HG02981 (cell line): Measurements from ENCODE around the gene MTCL1.

ENCODE experiments used
- ATAC-seq: cut with Tn5 transposase; IDR thresholded peaks from one replicate; pipeline ENCODE4 v1.9.1; 2021; ENCODE audit warnings: mild to moderate bottlenecking, moderate library complexity; ENCODE audit not compliant: unreplicated experiment

Gene MTCL1

DNA sequence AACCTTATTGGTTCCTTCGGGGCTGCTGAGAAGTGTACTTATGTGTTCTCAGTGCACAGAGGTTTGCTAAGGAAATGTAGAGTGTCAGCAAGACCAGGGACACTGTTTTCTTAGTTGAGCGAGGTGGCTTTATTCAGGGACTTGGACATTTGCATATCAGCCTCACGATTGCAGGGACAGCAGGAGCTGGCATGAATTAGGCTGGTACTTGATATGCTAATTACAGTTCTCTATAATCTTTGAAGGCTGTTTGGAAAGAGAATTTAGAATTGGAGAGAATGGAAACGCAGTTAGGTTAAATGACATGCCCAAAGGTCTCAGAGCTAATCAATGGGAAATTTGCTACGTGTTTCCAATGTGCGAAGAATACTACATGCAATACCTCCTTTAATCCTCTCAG, 18.7 kb upstream of the MTCL1 start:
- no peak for ATAC-seq

DNA sequence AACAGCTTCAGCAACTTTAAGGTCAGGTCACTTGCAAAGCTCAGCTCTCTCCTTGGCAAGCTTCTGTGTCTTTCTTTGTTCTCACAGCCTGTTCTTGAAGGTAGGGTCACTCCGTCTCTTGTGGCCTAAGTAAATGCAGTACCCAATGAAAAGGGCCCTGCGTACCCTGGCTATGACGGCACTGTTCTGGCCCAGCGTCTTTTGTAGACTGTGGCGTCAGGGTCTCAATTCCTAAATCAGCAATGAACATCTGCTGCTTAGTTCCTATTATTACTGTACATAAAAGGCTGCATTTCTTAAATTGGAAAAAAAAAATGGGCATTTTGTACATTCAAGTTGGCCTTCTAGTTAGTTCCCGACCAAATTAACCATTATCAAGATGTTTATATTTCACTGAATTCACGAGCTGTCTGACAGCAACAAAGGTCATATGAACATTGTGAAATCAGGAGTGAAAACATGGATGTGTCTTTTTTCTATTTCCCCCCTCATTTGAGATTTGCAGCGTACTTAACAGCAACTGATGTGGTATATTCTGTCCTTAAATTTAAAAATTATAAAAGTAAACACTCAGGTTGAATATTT, 17.0 kb upstream of the MTCL1 start:
- no peak for ATAC-seq

DNA sequence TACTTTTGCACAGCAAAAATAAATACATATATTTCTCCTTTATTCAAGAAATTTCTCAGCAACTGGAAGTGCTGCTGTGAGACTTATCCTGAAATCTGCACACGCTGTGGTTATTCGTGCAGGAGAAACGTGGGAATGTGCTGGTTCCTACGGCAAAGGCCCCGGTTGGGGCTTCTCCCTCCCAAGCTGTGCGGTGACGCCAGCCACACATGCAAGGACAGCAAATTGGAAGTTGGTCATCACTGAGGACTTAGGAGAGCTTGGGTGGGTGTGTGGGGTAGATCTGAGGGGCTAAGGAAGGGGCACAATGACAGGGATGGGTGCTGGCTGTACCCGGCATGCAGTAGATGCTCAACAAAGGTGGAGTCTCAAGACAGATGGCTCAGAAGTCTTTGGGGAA, 16.5 kb upstream of the MTCL1 start:
- ATAC-seq, result no peak

DNA sequence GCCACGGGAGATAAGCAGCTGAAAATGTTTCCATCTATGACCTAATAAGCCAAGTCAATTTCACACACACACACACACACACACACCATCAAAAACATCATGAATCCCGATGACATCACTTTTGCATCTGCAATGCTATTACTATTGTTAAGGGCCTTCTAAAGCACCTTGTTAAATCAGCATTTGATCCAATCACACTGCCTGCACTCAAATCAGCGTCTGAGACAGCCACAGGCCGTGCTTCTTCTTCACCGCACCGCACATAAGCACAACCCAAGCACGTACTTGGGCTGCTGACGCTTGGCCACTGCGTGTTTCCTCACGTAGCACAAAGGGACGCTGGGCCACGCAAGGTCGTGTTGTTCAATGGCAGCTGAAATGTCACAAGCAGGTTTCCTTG, 15.8 kb upstream of the MTCL1 start:
- no peak for ATAC-seq

DNA sequence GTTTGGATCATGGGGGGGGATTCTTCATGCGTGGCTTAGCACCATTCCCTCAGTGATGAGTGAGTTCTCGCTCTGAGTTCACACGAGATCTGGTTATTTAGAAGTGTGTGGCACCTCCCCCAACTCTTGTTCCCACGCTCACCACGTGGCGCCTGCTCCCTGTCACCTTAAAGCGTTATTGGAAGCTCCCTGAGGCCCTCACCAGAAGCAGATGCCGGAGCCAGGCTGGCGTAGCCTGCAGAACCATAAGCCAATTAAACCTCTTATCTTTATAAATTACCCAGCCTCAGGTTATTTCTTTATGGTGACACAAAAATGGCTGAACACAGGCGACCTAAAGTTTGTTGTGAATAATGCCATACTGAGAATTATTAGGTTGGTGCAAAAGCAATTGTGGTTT, 10.5 kb upstream of the MTCL1 start:
- no peak for ATAC-seq

DNA sequence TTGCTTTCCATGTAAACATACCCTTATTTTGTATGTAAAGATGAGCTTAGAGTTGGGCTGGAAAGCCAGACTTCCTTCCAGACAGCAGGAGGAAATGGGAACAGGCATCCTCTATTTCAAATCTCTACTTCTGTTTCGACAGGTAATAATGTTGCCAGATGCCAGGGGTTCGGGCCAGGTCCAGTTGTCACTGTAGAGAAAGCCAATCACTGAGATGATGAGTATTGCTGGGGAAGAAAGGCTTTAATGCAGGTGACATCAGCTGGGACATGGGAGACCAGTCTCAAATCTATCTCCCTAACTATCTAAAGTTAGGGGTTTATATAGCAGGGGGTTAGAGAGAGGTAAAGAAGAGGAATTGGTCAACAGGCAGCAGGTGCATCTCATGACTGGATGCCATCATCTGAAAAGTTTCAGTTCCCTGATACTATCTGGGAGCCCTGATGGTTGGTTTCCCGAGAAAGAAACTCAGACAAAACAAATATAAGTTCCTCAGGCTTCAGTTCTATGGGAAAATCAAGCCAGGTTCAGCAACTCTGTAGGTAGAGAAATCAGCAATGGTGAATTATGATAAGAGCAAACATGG, 9.3 kb upstream of the MTCL1 start:
- peak; percentile 54 for ATAC-seq

DNA sequence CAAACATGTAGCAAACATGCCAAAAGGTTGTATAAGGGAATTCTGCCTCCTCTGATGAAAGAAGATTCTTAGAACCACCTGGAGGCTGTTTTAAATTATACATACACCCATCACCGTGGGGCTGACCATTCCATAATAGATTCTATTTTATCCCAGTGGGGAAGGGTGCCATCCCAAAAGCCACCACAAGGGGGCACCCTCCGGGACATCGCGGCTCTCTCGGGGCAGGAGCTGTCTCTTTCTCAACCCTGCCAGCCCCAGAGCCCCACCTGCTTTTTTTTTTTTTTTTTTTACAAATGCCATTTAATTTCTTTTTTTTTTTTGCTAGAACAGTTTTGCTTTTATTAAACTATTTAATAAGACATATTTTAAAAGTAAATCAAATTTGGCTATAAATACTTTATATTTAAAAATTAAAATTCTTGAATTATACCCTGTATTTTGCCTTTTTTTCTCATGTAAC, 8.6 kb upstream of the MTCL1 start:
- no peak for ATAC-seq

DNA sequence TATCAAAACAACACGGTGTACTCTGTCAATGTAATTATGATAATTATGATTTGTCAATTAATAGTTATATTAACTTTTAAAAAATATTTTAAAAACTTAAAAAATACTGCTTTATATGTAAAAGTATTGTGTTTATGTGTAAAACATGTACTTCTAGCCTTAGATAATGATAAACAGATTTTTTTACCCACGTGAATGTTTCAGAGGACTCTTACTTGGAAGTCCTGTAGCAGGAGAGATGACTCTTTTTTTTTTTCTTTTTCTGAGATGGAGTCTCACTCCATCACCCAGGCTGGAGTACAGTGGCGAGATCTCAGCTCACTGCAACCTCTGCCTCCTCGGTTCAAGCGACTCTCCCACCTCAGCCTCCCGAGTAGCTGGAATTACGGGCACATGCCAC, 6.2 kb upstream of the MTCL1 start:
- no peak for ATAC-seq

DNA sequence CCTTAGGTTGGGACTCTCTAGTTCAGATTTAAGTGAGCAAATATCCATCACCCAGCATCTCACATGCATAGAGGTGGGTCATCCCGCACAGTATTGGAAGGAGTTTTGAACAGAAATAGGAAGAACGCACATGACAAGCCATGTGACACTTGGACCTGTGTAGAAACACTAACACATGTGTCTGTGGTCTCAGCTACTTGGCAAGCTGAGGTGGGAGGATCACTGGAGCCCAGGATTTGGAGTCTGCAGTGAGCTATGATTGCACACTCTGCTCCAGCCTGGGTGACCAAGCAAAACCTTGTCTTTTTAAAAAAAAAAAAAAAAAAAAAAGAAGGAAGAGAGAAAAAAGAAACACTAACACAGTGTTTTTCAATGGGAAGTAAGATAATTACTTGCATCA, 5.4 kb upstream of the MTCL1 start:
- ATAC-seq, result no peak

DNA sequence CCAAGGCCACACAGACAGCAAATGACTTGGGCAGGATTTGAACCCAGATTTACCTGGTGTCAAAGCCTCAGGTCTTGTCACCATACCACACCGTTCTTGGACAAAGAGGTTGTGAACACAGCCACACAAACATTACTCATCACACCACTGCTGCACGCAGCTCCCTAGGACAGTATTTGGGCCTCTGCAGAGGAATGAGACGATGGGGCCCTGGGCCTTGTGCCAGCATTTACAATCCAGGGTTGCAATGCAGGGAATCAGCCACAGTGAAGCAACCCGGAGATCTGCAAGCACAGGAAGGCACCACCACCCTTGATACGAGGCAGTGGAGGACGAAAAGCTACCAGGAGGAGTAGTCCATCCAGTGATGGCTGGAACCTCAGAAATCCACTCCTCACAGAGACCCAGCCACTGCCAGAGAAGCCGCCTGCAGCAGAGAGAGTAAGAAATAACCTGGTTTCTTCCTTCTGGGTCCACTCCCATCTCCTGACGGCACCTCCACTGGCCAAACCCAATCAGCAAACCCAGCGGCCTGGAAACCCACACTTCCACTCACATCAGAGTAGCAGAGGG, 3.7 kb upstream of the MTCL1 start:
- no peak for ATAC-seq

DNA sequence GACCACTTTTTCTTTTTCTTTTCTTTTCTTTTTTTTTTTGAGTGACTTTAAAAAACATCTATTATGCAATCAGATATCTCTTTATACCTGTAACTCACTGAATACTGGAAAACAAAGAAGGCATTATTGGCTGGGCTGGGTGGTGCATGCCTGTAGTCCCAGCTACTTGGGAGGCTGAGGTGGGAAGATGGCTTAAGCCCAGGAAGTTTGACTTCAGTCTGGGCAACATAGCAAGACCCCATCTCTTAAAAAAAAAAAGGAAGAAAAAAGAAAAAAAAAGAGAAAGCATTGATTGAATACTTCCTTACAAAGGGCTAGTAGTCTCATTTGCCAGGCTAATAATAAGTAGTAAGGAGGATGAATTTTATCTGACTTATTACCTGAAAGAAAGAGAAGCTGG, 2.7 kb upstream of the MTCL1 start:
- ATAC-seq, result no peak

DNA sequence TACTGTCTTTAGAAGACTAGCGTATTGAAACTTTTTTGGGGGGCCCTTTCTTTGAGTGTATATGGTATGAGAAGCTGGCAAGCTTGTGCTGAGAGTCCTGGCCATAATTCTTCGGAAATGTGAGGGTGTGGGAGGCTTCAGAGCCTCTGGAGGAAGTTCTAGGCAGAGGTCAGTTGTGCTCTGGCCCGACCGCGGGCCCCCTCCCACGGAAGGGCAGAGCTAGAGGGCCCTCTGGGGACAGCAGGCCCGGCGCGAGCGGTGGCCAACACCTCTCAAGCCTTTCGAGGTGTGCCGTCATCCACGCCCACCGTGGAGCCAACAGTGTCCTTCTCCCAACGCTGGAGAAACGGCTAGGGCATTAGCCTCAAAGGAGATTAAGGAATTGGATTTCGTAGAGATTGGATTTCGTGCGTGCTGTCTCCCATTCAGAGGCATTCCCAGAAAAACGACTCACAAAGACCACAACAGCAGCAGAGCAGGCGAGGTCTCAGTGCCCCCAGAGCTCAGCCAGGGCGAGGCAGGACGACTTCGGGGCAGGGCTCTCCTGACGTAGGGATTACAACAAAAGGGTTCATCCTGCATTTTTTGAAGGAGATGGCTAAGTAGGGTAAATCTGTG, 2.2 kb upstream of the MTCL1 start:
- no peak for ATAC-seq

DNA sequence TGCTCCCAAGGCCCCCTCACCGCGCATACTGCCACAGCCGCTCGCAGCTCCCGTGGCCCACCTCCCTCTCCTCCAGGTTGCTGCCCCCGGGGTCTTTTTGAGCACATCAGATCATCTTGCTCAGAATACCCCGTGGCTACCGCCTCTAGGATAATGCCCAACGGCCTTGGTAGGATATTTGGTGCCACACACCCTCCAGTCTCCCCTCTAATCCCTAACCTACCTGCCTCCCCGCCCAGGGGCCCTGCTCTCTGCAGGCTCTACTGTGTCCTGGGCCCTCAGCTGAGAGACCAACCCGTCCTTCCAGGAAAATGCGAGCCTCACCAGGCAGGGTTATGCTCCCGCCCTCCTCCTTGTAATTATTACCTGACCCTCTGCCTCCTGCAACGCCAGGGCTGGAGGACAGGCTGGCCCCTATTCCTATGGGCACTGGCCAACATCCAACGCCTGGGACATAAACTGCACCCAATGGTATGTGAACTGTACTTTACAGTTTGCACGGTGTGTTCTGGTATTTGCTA, 1.5 kb upstream of the MTCL1 start:
- ATAC-seq, result no peak

DNA sequence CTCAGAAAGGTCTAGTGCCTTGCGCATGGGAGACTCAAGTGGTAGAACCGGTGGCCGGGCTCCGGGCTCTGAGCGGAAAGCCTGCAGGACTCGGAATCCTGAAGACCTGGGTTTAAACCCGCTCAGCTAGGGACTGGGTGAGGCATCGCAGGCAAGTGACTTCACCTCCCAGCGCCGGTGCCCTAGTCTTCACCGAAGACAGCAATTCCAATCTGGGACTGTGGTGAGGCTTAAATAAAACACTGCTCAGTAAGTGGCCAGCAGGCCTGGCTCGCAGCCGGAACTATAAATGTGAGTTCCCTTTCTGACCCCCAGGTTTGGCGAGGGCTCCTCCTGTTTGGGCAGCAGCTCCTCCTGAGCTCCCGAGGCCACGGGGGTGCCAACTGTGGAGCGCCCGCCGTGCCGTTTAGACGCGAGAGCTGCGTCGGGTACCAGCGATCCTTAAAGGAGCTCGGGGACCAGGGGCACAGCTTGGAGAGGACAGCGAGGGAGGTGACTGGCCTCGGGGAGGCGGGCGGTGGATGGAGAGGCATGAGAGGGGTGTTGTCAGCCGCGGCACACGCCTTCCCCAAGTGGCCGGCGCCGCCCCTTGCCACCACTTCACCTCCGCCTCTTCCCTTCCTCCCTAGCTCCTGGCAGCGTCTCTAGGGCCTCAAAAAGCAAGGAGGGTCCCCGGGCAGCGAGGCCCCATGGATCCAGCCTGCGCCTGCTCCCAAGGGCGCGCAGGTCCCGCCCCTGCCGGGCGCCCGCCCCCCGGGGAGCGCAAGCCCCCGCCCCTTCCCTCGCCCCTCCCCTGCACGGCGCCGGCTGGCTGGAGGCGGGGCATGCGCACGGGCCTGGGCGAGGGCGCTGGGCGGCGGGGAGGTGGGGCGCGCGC, 757 bp upstream of the MTCL1 start:
- ATAC-seq, result peak; percentile 81

DNA sequence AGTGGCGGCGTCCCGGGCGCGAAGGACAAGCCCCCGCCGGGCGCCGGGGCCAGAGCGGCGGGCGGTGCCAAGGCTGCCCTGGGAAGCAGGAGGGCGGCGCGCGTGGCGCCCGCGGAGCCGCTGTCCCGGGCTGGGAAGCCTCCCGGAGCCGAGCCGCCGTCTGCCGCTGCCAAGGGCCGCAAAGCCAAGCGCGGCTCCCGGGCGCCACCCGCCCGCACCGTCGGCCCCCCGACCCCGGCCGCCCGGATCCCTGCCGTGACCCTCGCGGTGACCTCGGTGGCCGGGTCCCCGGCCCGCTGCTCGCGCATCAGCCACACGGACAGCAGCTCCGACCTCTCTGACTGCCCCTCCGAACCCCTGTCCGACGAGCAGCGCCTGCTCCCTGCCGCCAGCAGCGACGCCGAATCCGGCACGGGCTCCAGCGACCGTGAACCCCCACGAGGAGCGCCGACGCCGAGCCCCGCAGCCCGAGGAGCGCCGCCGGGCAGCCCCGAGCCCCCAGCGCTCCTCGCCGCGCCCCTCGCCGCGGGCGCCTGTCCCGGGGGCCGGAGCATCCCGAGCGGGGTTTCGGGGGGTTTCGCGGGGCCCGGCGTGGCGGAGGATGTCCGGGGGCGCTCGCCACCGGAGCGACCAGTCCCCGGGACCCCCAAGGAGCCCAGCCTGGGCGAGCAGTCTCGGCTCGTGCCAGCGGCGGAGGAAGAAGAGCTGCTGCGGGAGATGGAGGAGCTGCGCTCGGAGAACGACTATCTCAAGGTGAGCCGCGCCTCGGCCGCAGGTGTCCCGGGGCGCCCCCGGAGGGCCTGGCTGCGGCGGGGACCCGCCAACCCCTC, 820 bp downstream of the MTCL1 start:
- ATAC-seq, result no peak

DNA sequence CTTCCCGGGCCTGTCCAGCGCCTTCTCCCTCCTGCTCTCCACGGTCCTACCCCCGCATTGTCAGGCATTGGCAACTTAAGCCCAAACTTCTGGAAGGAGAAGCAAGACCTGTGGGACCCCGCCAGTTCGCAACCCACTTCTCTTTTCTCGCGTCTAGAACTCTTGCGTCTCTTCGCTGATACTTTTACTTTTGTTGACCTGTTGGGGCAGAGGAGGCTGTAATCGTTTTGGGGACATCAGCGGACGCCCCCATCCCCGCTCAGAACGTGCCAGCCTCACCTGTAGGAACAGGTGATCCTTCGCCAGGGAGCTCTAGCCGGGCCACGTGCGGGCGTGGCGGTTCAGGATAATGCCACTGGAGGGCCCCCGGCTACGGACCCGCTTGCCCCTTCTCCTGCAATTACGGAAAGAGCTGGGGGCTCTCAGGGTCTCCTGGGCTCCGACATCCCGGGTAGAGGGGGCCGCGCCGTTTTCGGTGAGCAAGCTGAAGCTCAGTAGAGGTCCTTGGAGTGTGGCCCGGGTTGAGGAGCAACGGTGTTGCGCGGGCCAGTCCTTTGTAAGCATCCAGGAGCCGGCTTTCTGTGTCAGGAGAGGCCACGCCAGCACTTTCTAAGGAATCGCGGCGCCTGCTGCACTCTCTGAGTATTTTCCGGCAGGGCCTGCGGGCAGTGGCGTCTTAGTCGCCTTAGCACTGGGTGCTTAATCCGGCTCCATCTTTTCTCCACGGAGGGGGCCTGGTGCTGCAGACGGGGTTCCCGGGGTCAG, 1.6 kb downstream of the MTCL1 start:
- no peak for ATAC-seq

DNA sequence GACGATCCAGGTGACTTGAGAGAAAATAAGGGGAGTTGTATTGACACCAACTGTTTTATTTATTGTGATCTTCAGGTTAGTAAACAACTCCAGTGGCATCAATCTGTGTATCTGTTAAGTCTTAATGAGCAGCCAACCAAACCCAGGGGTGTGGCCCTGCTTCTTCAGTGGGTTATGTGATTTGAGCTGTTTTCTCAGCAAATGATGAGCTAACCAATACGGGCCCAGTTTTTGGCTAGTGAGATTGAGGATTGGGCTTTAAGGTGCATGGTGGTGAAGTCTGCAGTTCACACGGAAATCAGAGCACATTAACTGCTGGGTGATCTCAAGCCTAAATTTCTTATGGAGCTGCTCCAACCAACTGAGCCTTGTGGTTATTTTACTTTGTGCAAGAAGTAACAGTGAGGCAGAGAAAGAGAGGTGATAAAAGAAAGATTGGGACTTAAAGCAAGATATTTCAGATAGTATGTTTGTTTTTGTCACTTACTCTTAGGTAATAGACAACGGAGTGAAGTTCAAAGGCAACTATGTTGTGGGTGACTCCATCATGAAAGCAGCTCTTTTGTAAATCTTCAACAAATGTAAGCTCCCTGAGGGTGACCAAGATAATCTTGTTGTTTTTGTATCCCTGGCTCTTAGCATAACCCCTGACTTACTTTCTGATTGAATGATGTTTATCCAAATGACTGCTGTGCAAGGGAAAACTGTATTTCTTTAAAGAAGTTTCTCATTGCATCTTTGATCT, 2.4 kb downstream of the MTCL1 start:
- no peak for ATAC-seq

DNA sequence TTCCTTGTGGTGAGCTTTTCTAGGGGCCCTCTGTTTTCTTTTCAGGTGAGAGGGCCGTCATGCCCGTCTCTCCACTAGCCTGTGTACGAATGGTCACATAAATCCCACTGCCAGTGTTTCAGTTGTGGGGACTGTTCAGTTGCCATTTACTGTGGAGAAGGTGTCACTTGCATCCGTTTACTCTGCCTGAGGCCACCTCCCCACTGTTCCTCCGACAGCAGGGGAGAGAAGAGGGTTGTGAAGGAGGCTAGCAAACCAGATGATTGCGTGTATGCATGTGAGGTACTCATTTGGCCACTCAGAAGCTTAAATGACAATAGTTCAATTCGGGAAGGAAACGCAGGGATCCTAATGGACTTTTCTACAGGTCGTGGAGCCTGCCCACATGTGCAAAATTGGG, 3.3 kb downstream of the MTCL1 start:
- no peak for ATAC-seq
